Head of caudate nucleus (tissue), 42 donors: ENCODE results near the gene HRAS.

Experiments
- DNase-seq, 42 donors: peaks; one replicate each; pipeline versions ENCODE4 v3.0.0 to v3.0.0-alpha.2; 2020 to 2021; ENCODE audit warnings: mixed read lengths in 7 of 42
- intact Hi-C: fragments of 100-400 bp; cut with DNase I; formaldehyde crosslinking; loops from one replicate; pipeline ENCODE4 v1.15.0; 2022

The HRAS gene

GRCh38 chr11:489610-490185 is 45.7 kb downstream of the HRAS start:
- DNase-seq, result no peak
- intact Hi-C loops, result no loop called here

GRCh38 chr11:488992-489391 is 46.4 kb downstream of the HRAS start:
- peak in 9 of 42 donors; percentile 27 to 67 (median 59) for DNase-seq
- intact Hi-C loops, result no loop called here

- no peak for DNase-seq
- intact Hi-C loops, result no loop called here
These were observed 46.8 kb downstream of the HRAS start for GRCh38 chr11:488579-488978.

- intact Hi-C loops, result no loop called here
These were observed 47.3 kb downstream of the HRAS start for GRCh38 chr11:488062-488461.

GRCh38 chr11:487571-488021 is 47.8 kb downstream of the HRAS start:
- DNase-seq, result no peak
- intact Hi-C loops, result no loop called here

More at GRCh38 chr11:488062-488461, 47.3 kb downstream of the HRAS start:
- no peak for DNase-seq

GRCh38 chr11:486189-486588 is 49.2 kb downstream of the HRAS start:
- intact Hi-C loops, result no loop called here

GRCh38 chr11:484616-485015 is 50.8 kb downstream of the HRAS start:
- no peak for DNase-seq
- intact Hi-C loops, result no loop called here

More at GRCh38 chr11:486189-486588, 49.2 kb downstream of the HRAS start:
- no peak for DNase-seq
